Muscle of back (tissue), 11 donors: ENCODE data around the gene VWF. TPM values are rescaled to one million over a fixed set of nuclear protein-coding genes. Genes with fewer than 3 reads are reported as not detected.

Experiments used
- DNase-seq, 3 donors: peaks; one replicate each; pipeline versions ENCODE4 v3.0.0 to v3.0.0-alpha.2; 2013
- polyA plus RNA-seq, 10 donors: library from polyadenylated mRNA; unstranded; fragments of 120-200 nt; gene quantifications; one replicate each; pipeline ENCODE4 v1.2.1, GENCODE V29; 2013; ENCODE audit not compliant: insufficient read length in 10 of 10

VWF gene
- polyA plus RNA-seq, 10 donors: 45.0 to 94.1 (median 61.6) TPM

GRCh38 chr12:6059860-6060565, 64.5 kb downstream of the VWF start:
- no peak for DNase-seq

- no peak for DNase-seq
These were observed 65.2 kb downstream of the VWF start for GRCh38 chr12:6059221-6059620.

- no peak for DNase-seq
These were observed 65.8 kb downstream of the VWF start for GRCh38 chr12:6058481-6059161.

GRCh38 chr12:6057700-6058099, 66.8 kb downstream of the VWF start:
- no peak for DNase-seq

GRCh38 chr12:6056406-6057240, 67.8 kb downstream of the VWF start:
- DNase-seq: no peak

- DNase-seq: no peak
These were observed 70.9 kb downstream of the VWF start for GRCh38 chr12:6053541-6053940.

- DNase-seq: peak in 1 of 3 donors; percentile 26
These were observed 71.5 kb downstream of the VWF start for GRCh38 chr12:6052940-6053329.

GRCh38 chr12:6052206-6052939, 72.1 kb downstream of the VWF start:
- DNase-seq: no peak

GRCh38 chr12:6049992-6050391, 74.5 kb downstream of the VWF start:
- no peak for DNase-seq

GRCh38 chr12:6049587-6049986, 74.9 kb downstream of the VWF start:
- DNase-seq: no peak

GRCh38 chr12:6047249-6048237, 76.9 kb downstream of the VWF start:
- DNase-seq: peak in 1 of 3 donors; percentile 29

GRCh38 chr12:6046511-6047180, 77.8 kb downstream of the VWF start:
- DNase-seq: no peak

- DNase-seq: no peak
These were observed 79.0 kb downstream of the VWF start for GRCh38 chr12:6045438-6045837.

GRCh38 chr12:6044082-6044481, 80.4 kb downstream of the VWF start:
- DNase-seq: no peak

GRCh38 chr12:6042446-6042845, 82.0 kb downstream of the VWF start:
- no peak for DNase-seq

GRCh38 chr12:6041891-6042290, 82.6 kb downstream of the VWF start:
- no peak for DNase-seq

GRCh38 chr12:6040815-6041214, 83.7 kb downstream of the VWF start:
- DNase-seq: no peak

GRCh38 chr12:6039894-6040601, 84.4 kb downstream of the VWF start:
- DNase-seq: peak; percentile 52 to 88 (median 80)

GRCh38 chr12:6038160-6038559, 86.3 kb downstream of the VWF start:
- peak in 1 of 3 donors; percentile 45 for DNase-seq
